ENCODE measurements around the gene STRIP2.
"Not testable (repeated sequence)": the region's sequence is repeated elsewhere in the genome, so short reads cannot be mapped to it uniquely, and the experiment has no call there.

The STRIP2 gene

GRCh38 chr7:129401228-129401966 lies 32.8 kb upstream of the STRIP2 start:
- H3K27ac Mint-ChIP-seq: peak overlapping the region; percentile 62
- H3K36me3 Mint-ChIP-seq: peaks cover 8% of the 10 kb centered on the region
- no peak for DNase-seq
- no peaks in the 10 kb centered on the region for H3K9me3 Mint-ChIP-seq
- no peak overlapping the region for H3K4me3 Mint-ChIP-seq
- H3K27me3 Mint-ChIP-seq: no peaks in the 10 kb centered on the region
- CTCF ChIA-PET: interaction anchor here (0.9 to 2.6 kb wide), 15 partner anchors 11 to 278 kb away, joined by 3 to 20 read pairs (median 4); partner anchors contain the start of gene STRIP2
- peaks cover 12% of the 10 kb centered on the region for H3K4me1 Mint-ChIP-seq

- peak; percentile 29 for DNase-seq
- Mint-ChIP-seq H3K9me3 (no peaks in the 10 kb centered on the region), H3K4me3 (no peak overlapping the region), H3K36me3 (peaks cover 8% of the 10 kb centered on the region), H3K4me1 (peaks cover 12% of the 10 kb centered on the region), H3K27me3 (no peaks in the 10 kb centered on the region), H3K27ac (no peak overlapping the region)
- CTCF ChIA-PET: interaction anchor here (0.7 to 2.6 kb wide), 18 partner anchors 12 to 279 kb away, joined by 3 to 20 read pairs (median 4); partner anchors contain the start of gene STRIP2
These were observed 32.0 kb upstream of the STRIP2 start for GRCh38 chr7:129401967-129402860.

GRCh38 chr7:129405527-129405926 lies 28.7 kb upstream of the STRIP2 start:
- peaks cover 14% of the 10 kb centered on the region for H3K36me3 Mint-ChIP-seq
- no peak overlapping the region for H3K27ac Mint-ChIP-seq
- no peak overlapping the region for H3K4me3 Mint-ChIP-seq
- peaks cover 12% of the 10 kb centered on the region for H3K4me1 Mint-ChIP-seq
- CTCF ChIA-PET: no interaction called here
- DNase-seq: no peak
- H3K9me3 Mint-ChIP-seq: no peaks in the 10 kb centered on the region
- H3K27me3 Mint-ChIP-seq: no peaks in the 10 kb centered on the region

GRCh38 chr7:129410238-129410637 lies 24.0 kb upstream of the STRIP2 start:
- CTCF ChIA-PET: interaction anchor here (1.1 to 1.5 kb wide), 2 partner anchors 43 to 66 kb away, joined by 3 read pairs; no protein-coding TSS in a partner anchor
- peaks cover 27% of the 10 kb centered on the region for H3K36me3 Mint-ChIP-seq
- H3K9me3 Mint-ChIP-seq, H3K4me3 Mint-ChIP-seq, H3K27ac Mint-ChIP-seq, H3K27me3 Mint-ChIP-seq, H3K4me1 Mint-ChIP-seq, DNase-seq: not testable (repeated sequence)

- Mint-ChIP-seq H3K27me3 (no peaks in the 10 kb centered on the region), H3K27ac (no peak overlapping the region), H3K4me1 (no peaks in the 10 kb centered on the region), H3K9me3 (peaks cover 4% of the 10 kb centered on the region), H3K36me3 (peaks cover 24% of the 10 kb centered on the region), H3K4me3 (no peak overlapping the region)
- DNase-seq: no peak
- CTCF ChIA-PET: interaction anchor here (1.4 kb wide), 1 partner anchor 12 kb away, joined by 3 read pairs; no protein-coding TSS in a partner anchor
These were observed 21.7 kb upstream of the STRIP2 start for GRCh38 chr7:129412501-129412900.

GRCh38 chr7:129417073-129417472 lies 17.2 kb upstream of the STRIP2 start:
- Mint-ChIP-seq H3K36me3 (peaks cover 10% of the 10 kb centered on the region), H3K4me1 (no peaks in the 10 kb centered on the region), H3K27ac (no peak overlapping the region), H3K27me3 (no peaks in the 10 kb centered on the region), H3K4me3 (no peak overlapping the region), H3K9me3 (peaks cover 4% of the 10 kb centered on the region)
- no peak for DNase-seq
- CTCF ChIA-PET: no interaction called here

- H3K36me3 Mint-ChIP-seq: peaks cover 10% of the 10 kb centered on the region
- peaks cover 13% of the 10 kb centered on the region for H3K4me1 Mint-ChIP-seq
- no peak for DNase-seq
- CTCF ChIA-PET: no interaction called here
- no peak overlapping the region for H3K4me3 Mint-ChIP-seq
- H3K27ac Mint-ChIP-seq: no peak overlapping the region
- H3K27me3 Mint-ChIP-seq: no peaks in the 10 kb centered on the region
- H3K9me3 Mint-ChIP-seq: no peaks in the 10 kb centered on the region
These were observed 12.4 kb upstream of the STRIP2 start for GRCh38 chr7:129421717-129422250.

- no peaks in the 10 kb centered on the region for H3K27me3 Mint-ChIP-seq
- H3K36me3 Mint-ChIP-seq: peaks cover 16% of the 10 kb centered on the region
- H3K4me1 Mint-ChIP-seq: peaks cover 19% of the 10 kb centered on the region
- H3K4me3 Mint-ChIP-seq: no peak overlapping the region
- CTCF ChIA-PET: no interaction called here
- no peak for DNase-seq
- H3K27ac Mint-ChIP-seq: no peak overlapping the region
- H3K9me3 Mint-ChIP-seq: no peaks in the 10 kb centered on the region
These were observed 11.5 kb upstream of the STRIP2 start for GRCh38 chr7:129422727-129423126.

- no peak for DNase-seq
- Mint-ChIP-seq H3K4me1 (peaks cover 19% of the 10 kb centered on the region), H3K27me3 (no peaks in the 10 kb centered on the region), H3K4me3 (no peak overlapping the region), H3K36me3 (peaks cover 16% of the 10 kb centered on the region), H3K27ac (no peak overlapping the region), H3K9me3 (no peaks in the 10 kb centered on the region)
- CTCF ChIA-PET: interaction anchor here (0.8 to 1.5 kb wide), 2 partner anchors 11 to 57 kb away, joined by 3 read pairs; no protein-coding TSS in a partner anchor
These were observed 10.4 kb upstream of the STRIP2 start for GRCh38 chr7:129423700-129424410.

GRCh38 chr7:129426482-129426881 lies 7.8 kb upstream of the STRIP2 start:
- no peak overlapping the region for H3K27ac Mint-ChIP-seq
- no peak overlapping the region for H3K4me3 Mint-ChIP-seq
- H3K9me3 Mint-ChIP-seq: no peaks in the 10 kb centered on the region
- no peaks in the 10 kb centered on the region for H3K27me3 Mint-ChIP-seq
- DNase-seq: no peak
- CTCF ChIA-PET: interaction anchor here (1.0 to 1.1 kb wide), 2 partner anchors 19 to 83 kb away, joined by 4 to 5 read pairs; no protein-coding TSS in a partner anchor
- H3K4me1 Mint-ChIP-seq: peaks cover 19% of the 10 kb centered on the region
- peaks cover 16% of the 10 kb centered on the region for H3K36me3 Mint-ChIP-seq

- peaks cover 20% of the 10 kb centered on the region for H3K4me1 Mint-ChIP-seq
- no peak for DNase-seq
- no peaks in the 10 kb centered on the region for H3K27me3 Mint-ChIP-seq
- no peak overlapping the region for H3K4me3 Mint-ChIP-seq
- CTCF ChIA-PET: no interaction called here
- H3K27ac Mint-ChIP-seq: no peak overlapping the region
- H3K36me3 Mint-ChIP-seq: peaks cover 16% of the 10 kb centered on the region
- H3K9me3 Mint-ChIP-seq: no peaks in the 10 kb centered on the region
These were observed 6.6 kb upstream of the STRIP2 start for GRCh38 chr7:129427526-129428045.

- H3K27ac Mint-ChIP-seq: no peak overlapping the region
- peaks cover 6% of the 10 kb centered on the region for H3K36me3 Mint-ChIP-seq
- CTCF ChIA-PET: no interaction called here
- no peaks in the 10 kb centered on the region for H3K9me3 Mint-ChIP-seq
- no peak for DNase-seq
- no peak overlapping the region for H3K4me3 Mint-ChIP-seq
- peaks cover 32% of the 10 kb centered on the region for H3K4me1 Mint-ChIP-seq
- peaks cover 6% of the 10 kb centered on the region for H3K27me3 Mint-ChIP-seq
These were observed 2.2 kb upstream of the STRIP2 start for GRCh38 chr7:129431911-129432643.
